ENCODE results near the gene DDI2.

The DDI2 gene

GRCh38 chr1:15663925-15664324 is 46.7 kb downstream of the DDI2 start:
- no peak for TF ChIP-seq CTCF (IDR thresholded peaks at IDR 0.05; ENCODE audit: low read depth, low read length, missing control alignments)
- H3K27me3 ChIP-seq (replicated peaks), result no peaks in the 10 kb centered on the region
- no peak overlapping the region for H3K27ac ChIP-seq
- in situ Hi-C loops (cut with HindIII; ENCODE audit: low pct_ligation_motif_present, low sequenced_read_pairs), result no loop called here
- no peak overlapping the region for H3K4me3 ChIP-seq (ENCODE audit: low read depth, low read length)
- peaks cover 16% of the 10 kb centered on the region for H3K36me3 ChIP-seq (replicated peaks)
- DNase-seq, result no peak

GRCh38 chr1:15667362-15667761 is 50.1 kb downstream of the DDI2 start:
- TF ChIP-seq CTCF (IDR thresholded peaks at IDR 0.05; ENCODE audit: low read depth, low read length, missing control alignments), result no peak
- DNase-seq, result no peak
- Histone ChIP-seq H3K27me3 (replicated peaks) (no peaks in the 10 kb centered on the region), H3K36me3 (replicated peaks) (no peaks in the 10 kb centered on the region), H3K4me3 (ENCODE audit: low read depth, low read length) (no peak overlapping the region), H3K27ac (no peak overlapping the region)
- in situ Hi-C loops (cut with HindIII; ENCODE audit: low pct_ligation_motif_present, low sequenced_read_pairs), result no loop called here

GRCh38 chr1:15668089-15668754 is 51.0 kb downstream of the DDI2 start:
- no peak overlapping the region for H3K27ac ChIP-seq
- DNase-seq, result peak; percentile 7
- TF ChIP-seq CTCF (IDR thresholded peaks at IDR 0.05; ENCODE audit: low read depth, low read length, missing control alignments), result no peak
- H3K27me3 ChIP-seq (replicated peaks), result no peaks in the 10 kb centered on the region
- no peaks in the 10 kb centered on the region for H3K36me3 ChIP-seq (replicated peaks)
- in situ Hi-C loops (cut with HindIII; ENCODE audit: low pct_ligation_motif_present, low sequenced_read_pairs), result no loop called here
- H3K4me3 ChIP-seq (ENCODE audit: low read depth, low read length), result no peak overlapping the region

- Histone ChIP-seq H3K36me3 (replicated peaks) (no peaks in the 10 kb centered on the region), H3K4me3 (ENCODE audit: low read depth, low read length) (no peak overlapping the region), H3K27me3 (replicated peaks) (no peaks in the 10 kb centered on the region), H3K27ac (no peak overlapping the region)
- DNase-seq, result no peak
- in situ Hi-C loops (cut with HindIII; ENCODE audit: low pct_ligation_motif_present, low sequenced_read_pairs), result no loop called here
- TF ChIP-seq CTCF (IDR thresholded peaks at IDR 0.05; ENCODE audit: low read depth, low read length, missing control alignments), result no peak
These were observed 51.8 kb downstream of the DDI2 start for GRCh38 chr1:15669074-15669473.

GRCh38 chr1:15669864-15670263 is 52.6 kb downstream of the DDI2 start:
- Histone ChIP-seq H3K27ac (no peak overlapping the region), H3K4me3 (ENCODE audit: low read depth, low read length) (no peak overlapping the region), H3K36me3 (replicated peaks) (no peaks in the 10 kb centered on the region), H3K27me3 (replicated peaks) (no peaks in the 10 kb centered on the region)
- TF ChIP-seq CTCF (IDR thresholded peaks at IDR 0.05; ENCODE audit: low read depth, low read length, missing control alignments), result no peak
- no peak for DNase-seq
- in situ Hi-C loops (cut with HindIII; ENCODE audit: low pct_ligation_motif_present, low sequenced_read_pairs), result no loop called here

GRCh38 chr1:15671430-15671829 is 54.2 kb downstream of the DDI2 start:
- Histone ChIP-seq H3K27me3 (replicated peaks) (no peaks in the 10 kb centered on the region), H3K36me3 (replicated peaks) (no peaks in the 10 kb centered on the region), H3K27ac (no peak overlapping the region), H3K4me3 (ENCODE audit: low read depth, low read length) (no peak overlapping the region)
- no peak for TF ChIP-seq CTCF (IDR thresholded peaks at IDR 0.05; ENCODE audit: low read depth, low read length, missing control alignments)
- in situ Hi-C loops (cut with HindIII; ENCODE audit: low pct_ligation_motif_present, low sequenced_read_pairs), result no loop called here
- no peak for DNase-seq

Data from brain microvascular endothelial cell (primary cell).